VCaP (cell line): ENCODE measurements around the gene MED22.

Experiments
- H3K27ac ChIP-seq: fragments of 450-650 bp; 2 replicates; pipeline ENCODE4 v1.5.1; 2017
- TF ChIP-seq, protein P1 (sequence below): fragments of 450-650 bp; conservative IDR thresholded peaks from 2 replicates; pipeline ENCODE4 v1.5.1; 2017; ENCODE audit warnings: mild to moderate bottlenecking, moderate library complexity

The MED22 gene

DNA sequence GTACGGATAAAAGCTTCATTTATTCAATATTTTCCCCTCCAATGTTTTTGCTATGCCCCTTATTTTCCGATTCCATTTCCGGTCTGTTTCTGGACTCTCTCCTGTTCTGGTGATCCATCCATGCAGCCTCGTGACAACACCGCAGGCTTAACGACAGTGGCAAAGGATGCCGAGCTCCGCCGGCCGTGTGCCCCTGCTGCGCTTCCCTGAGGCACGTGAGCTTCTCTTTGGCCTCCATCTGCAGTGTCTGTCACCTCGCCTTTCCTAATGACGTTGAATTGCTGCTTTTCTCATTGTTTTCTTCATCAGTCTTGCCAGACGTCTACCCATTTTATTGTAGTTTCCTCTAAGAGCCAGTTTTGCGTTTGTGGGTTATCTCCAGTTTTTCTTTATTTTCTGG is 40.6 kb downstream of the MED22 start:
- H3K27ac ChIP-seq: no peak overlapping the region
- TF ChIP-seq, protein P1, sequence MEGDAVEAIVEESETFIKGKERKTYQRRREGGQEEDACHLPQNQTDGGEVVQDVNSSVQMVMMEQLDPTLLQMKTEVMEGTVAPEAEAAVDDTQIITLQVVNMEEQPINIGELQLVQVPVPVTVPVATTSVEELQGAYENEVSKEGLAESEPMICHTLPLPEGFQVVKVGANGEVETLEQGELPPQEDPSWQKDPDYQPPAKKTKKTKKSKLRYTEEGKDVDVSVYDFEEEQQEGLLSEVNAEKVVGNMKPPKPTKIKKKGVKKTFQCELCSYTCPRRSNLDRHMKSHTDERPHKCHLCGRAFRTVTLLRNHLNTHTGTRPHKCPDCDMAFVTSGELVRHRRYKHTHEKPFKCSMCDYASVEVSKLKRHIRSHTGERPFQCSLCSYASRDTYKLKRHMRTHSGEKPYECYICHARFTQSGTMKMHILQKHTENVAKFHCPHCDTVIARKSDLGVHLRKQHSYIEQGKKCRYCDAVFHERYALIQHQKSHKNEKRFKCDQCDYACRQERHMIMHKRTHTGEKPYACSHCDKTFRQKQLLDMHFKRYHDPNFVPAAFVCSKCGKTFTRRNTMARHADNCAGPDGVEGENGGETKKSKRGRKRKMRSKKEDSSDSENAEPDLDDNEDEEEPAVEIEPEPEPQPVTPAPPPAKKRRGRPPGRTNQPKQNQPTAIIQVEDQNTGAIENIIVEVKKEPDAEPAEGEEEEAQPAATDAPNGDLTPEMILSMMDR: no peak

DNA sequence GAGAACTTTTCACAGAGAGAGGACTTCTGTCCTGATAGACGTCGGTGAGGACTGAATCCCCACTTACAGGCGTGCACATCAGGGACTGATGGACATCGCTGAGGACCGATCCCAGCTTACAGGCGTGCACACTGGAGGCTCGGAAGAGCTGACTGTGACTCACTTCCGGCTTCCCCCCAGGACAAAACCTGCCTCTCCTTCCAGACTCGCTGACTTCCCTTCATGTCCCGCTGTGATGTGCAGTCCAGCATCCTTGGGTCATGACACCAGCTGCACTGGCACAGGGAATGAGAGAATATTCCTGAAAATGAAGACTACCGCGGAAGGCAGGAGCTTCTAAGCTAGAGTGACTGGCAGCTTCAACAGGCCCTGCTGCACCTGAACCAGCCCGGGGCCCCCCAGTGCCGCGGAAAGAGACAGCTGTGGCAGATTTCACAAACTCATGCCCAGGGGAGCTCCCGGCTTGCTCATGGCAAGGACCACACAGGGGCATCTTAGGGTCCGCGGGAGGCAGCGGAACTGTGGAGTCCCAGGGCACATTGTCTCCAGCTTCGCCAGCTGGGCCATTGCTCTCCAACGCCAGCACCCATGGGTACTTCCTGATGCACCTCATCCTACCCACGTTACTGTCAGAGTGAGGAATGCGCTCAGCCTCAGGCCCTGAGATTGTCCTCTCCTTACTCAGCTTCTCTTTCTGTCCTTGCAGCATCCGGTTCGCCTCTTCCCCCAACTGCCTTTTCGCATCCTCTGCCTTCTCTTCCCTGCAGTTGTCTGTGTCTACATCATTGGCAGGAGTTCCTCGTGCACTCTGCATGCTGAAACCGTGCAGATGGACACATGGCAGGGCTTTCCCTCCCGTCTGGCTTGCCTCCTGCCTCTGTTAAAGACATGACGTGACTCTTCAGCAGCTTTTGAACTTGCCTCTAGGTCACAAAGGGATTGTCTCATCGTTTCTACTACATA is 41.4 kb downstream of the MED22 start:
- TF ChIP-seq, protein P1: no peak
- H3K27ac ChIP-seq: no peak overlapping the region

DNA sequence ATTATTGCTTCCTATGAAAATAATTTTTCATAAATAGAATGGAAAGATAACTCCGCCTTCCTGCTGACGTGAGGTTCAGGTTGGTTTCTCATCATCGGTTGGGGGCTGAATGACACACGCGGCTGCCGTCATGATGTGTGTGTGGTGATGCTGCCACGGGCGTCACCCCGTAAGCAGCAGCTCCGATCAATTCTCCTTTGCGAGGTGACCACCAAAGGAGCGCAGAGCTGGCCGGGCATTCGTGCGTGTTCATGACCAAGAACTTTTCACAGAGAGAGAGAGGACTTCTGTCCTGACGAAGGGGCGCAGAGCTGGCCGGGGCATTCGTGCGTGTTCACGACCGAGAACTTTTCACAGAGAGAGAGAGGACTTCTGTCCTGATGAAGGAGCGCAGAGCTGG is 42.2 kb downstream of the MED22 start:
- TF ChIP-seq, protein P1: no peak

DNA sequence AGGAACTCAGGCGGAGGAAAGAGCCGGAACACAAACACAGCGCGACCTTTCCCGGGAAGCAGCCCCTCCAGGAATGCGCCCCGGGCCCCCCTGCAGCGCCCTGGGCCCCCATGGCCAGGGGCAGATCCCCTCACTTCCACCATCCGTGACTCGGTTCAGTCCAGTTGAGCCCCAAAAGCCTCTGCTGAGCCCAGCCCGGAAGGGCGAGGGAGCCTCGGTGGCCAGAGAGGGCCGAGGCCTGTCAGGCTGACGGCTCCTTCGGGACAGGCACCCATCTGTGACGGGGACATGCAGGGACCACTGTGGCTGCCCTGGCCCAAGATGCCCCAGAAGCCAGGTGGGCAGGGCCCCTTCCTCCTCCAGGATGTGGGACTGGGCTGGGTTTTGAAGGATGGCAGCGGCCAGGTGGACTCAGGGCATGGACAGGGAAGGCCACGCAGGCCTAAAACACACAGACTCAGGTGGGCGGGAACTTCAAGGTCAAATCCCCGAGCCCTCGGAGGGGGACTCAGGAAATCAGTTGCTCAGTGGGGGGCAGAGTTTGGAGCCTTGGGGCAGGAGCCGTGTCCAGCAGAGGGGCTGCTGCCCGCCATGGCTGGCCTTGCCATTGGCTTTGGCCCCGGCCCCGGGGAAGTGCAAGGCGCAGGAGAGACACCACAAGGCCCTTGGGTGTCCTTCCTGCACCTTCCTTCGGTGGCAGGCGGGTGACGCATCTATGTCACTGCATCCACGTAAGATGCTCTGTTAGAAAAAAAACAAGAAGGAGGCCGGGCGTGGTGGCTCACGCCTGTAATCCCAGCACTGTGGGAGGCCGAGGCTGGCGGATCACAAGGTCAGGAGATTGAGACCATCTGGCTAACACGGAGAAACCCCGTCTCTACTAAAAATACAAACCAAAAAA is 43.2 kb downstream of the MED22 start:
- no peak overlapping the region for H3K27ac ChIP-seq
- TF ChIP-seq, protein P1: no peak

More for the DNA sequence above, 42.2 kb downstream of the MED22 start:
- H3K27ac ChIP-seq: no peak overlapping the region

DNA sequence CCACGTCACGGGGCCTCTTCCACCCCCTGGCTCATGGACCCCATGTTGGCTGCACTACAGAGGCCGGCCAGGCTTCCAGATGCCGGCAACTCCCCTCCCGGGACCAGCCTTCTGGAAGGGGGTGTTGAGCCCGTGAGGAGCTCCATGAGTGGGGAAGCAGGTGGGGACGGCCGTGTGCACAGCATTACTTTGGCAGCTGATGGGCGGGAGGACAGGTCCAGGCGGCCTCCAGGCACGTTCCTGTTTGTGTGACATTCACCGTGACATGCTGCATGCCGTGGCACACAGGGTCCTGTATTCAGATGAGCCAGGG is 43.8 kb downstream of the MED22 start:
- TF ChIP-seq, protein P1: no peak
- no peak overlapping the region for H3K27ac ChIP-seq

DNA sequence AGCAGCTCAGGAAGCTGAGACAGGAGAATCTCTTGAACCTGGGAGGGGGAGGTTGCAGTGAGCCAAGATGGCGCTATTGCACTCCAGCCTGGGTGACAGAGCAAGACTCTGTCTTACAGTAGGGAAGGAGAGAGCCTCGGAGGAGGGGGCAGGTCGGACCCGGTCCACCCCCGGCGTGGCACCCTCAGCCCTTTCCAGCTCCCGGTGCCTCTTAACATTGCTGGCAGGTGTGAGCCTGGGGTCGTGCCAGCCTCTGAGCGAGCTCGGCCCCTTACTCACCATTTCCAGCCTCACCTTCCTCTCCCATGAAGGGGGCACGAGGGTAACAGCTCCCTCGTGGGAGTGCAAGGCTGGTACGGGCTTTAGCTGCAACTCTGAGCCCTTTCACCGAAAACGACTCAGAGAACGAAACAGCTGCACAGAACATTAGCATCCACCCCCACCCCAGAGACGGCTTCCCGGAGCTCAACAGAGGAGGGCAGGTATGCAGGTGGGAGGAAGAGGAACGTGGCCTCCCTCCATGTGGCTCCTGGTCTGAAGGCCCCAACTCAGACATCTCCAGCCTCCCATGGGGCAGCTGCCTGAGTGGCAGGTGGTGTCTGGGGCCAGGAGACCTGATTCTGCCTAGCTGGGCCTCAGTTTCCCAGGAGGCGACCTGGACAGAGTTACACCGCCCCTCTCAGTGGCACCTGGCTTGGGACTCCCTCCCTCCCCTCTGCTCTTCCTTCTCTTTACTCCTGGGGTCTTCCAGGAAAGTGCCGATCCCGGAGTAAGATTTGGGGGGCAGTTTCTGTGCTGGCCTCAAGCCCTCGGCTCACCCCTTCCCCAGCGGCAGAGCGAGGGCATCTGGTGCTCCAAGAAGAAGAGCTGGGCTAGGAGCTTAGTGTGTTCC is 44.4 kb downstream of the MED22 start:
- no peak overlapping the region for H3K27ac ChIP-seq
- TF ChIP-seq, protein P1: no peak
